DOHH2 (cell line): ENCODE results near the gene PEX14.

ENCODE experiments used
- H3F3A ChIP-seq: fragments of 200-600 bp; sonication (generic), shearing (Covaris generic); 2 replicates; pipeline ENCODE4 v1.6.0; 2016; ENCODE audit warnings: antibody characterized with exemption, mild to moderate bottlenecking; ENCODE audit not compliant: control insufficient read depth, insufficient read depth
- H3K27ac ChIP-seq: fragments of 200-600 bp; sonication (generic); 2 replicates; pipeline ENCODE4 v1.5.1; 2014; ENCODE audit warnings: low read depth, mild to moderate bottlenecking, low read length, moderate library complexity
- H3K27me3 ChIP-seq: fragments of 200-600 bp; sonication (generic); 2 replicates; pipeline ENCODE4 v1.6.1; 2014; ENCODE audit warnings: mild to moderate bottlenecking, low read length, mixed read lengths; ENCODE audit not compliant: control insufficient read depth
- H3K36me3 ChIP-seq: fragments of 200-600 bp; sonication (generic); 2 replicates; pipeline ENCODE4 v1.6.1; 2014; ENCODE audit warnings: mild to moderate bottlenecking, low read length, moderate library complexity, mixed read lengths; ENCODE audit not compliant: control insufficient read depth
- H3K4me1 ChIP-seq: fragments of 200-600 bp; sonication (generic); 2 replicates; pipeline ENCODE4 v1.6.1; 2014; ENCODE audit warnings: mild to moderate bottlenecking, low read length, mixed read lengths; ENCODE audit not compliant: control insufficient read depth
- H3K4me2 ChIP-seq: fragments of 200-600 bp; sonication (generic); 2 replicates; pipeline ENCODE4 v1.6.0; 2014; ENCODE audit warnings: mild to moderate bottlenecking, low read length, moderate library complexity
- H3K4me3 ChIP-seq: fragments of 200-600 bp; sonication (generic); 2 replicates; pipeline ENCODE4 v1.5.1; 2014; ENCODE audit warnings: mild to moderate bottlenecking, low read length, mixed read lengths
- H3K79me2 ChIP-seq: fragments of 200-600 bp; sonication (generic); 2 replicates; pipeline ENCODE4 v1.6.1; 2014; ENCODE audit warnings: mild to moderate bottlenecking, low read length, mixed read lengths; ENCODE audit not compliant: control insufficient read depth
- H3K9me2 ChIP-seq: fragments of 200-600 bp; sonication (generic); replicated peaks from 2 replicates; pipeline ENCODE4 v1.6.1; 2014; ENCODE audit warnings: mild to moderate bottlenecking, low read length, mixed read lengths; ENCODE audit not compliant: control insufficient read depth
- H3K9me3 ChIP-seq: fragments of 200-600 bp; sonication (generic); 2 replicates; pipeline ENCODE4 v1.6.1; 2014; ENCODE audit warnings: antibody characterized with exemption, low read length, mixed read lengths; ENCODE audit not compliant: control insufficient read depth, insufficient read depth
- H4K20me1 ChIP-seq: fragments of 200-600 bp; sonication (generic); 2 replicates; pipeline ENCODE4 v1.6.0; 2014; ENCODE audit warnings: low read depth, mild to moderate bottlenecking, antibody characterized with exemption, low read length, moderate library complexity; ENCODE audit not compliant: control insufficient read depth, insufficient read depth
- CTCF ChIP-seq: fragments of 200-600 bp; sonication (generic); IDR thresholded peaks from one replicate; pipeline ENCODE4 v1.5.1; 2014; ENCODE audit warnings: antibody characterized with exemption, mild to moderate bottlenecking, low read depth, low read length; ENCODE audit not compliant: poor library complexity, severe bottlenecking
- EZH2phosphoT487 ChIP-seq: fragments of 200-600 bp; sonication (generic); IDR thresholded peaks from 2 replicates; pipeline ENCODE4 v1.6.1; 2017; ENCODE audit warnings: borderline replicate concordance, mild to moderate bottlenecking, antibody characterized with exemption, low read length, moderate library complexity, mixed read lengths

Gene PEX14

GRCh38 chr1:10632691-10633090 lies 157.9 kb downstream of the PEX14 start:
- no peak for TF ChIP-seq CTCF
- TF ChIP-seq EZH2phosphoT487, result no peak
- H3K9me2 ChIP-seq, result no peaks in the 10 kb centered on the region
- no peaks in the 10 kb centered on the region for H3K79me2 ChIP-seq
- peaks cover 4% of the 10 kb centered on the region; the same call in 1 of the 2 replicates for H3F3A ChIP-seq
- no peaks in the 10 kb centered on the region for H3K4me1 ChIP-seq
- H3K9me3 ChIP-seq, result no peaks in the 10 kb centered on the region
- no peaks in the 10 kb centered on the region for H4K20me1 ChIP-seq
- no peaks in the 10 kb centered on the region for H3K36me3 ChIP-seq
- no peaks in the 10 kb centered on the region for H3K27me3 ChIP-seq
- no peak overlapping the region for H3K4me3 ChIP-seq
- H3K4me2 ChIP-seq, result no peak overlapping the region
- H3K27ac ChIP-seq, result no peak overlapping the region

GRCh38 chr1:10633416-10633815 lies 158.7 kb downstream of the PEX14 start:
- Histone ChIP-seq H3F3A (peaks cover 6% of the 10 kb centered on the region; the same call in 1 of the 2 replicates), H4K20me1 (no peaks in the 10 kb centered on the region), H3K4me3 (no peak overlapping the region), H3K9me2 (no peaks in the 10 kb centered on the region), H3K4me1 (no peaks in the 10 kb centered on the region), H3K36me3 (no peaks in the 10 kb centered on the region), H3K27ac (no peak overlapping the region), H3K79me2 (no peaks in the 10 kb centered on the region), H3K4me2 (no peak overlapping the region), H3K27me3 (no peaks in the 10 kb centered on the region), H3K9me3 (no peaks in the 10 kb centered on the region)
- TF ChIP-seq EZH2phosphoT487, result no peak

- H3K9me2 ChIP-seq, result no peaks in the 10 kb centered on the region
- no peaks in the 10 kb centered on the region for H3K9me3 ChIP-seq
- TF ChIP-seq EZH2phosphoT487, result no peak
- TF ChIP-seq CTCF, result no peak
- no peak overlapping the region for H3K4me3 ChIP-seq
- H3F3A ChIP-seq, result peaks cover 6% of the 10 kb centered on the region; the same call in 1 of the 2 replicates
- no peaks in the 10 kb centered on the region for H4K20me1 ChIP-seq
- H3K27me3 ChIP-seq, result no peaks in the 10 kb centered on the region
- H3K4me2 ChIP-seq, result no peak overlapping the region
- no peaks in the 10 kb centered on the region for H3K4me1 ChIP-seq
- H3K27ac ChIP-seq, result no peak overlapping the region
- no peaks in the 10 kb centered on the region for H3K79me2 ChIP-seq
- H3K36me3 ChIP-seq, result no peaks in the 10 kb centered on the region
Observed at GRCh38 chr1:10634075-10634427, 159.3 kb downstream of the PEX14 start.

- TF ChIP-seq CTCF (no peak), EZH2phosphoT487 (no peak)
- Histone ChIP-seq H3K4me2 (no peak overlapping the region), H3K4me1 (no peaks in the 10 kb centered on the region)
Observed at GRCh38 chr1:10634428-10635084, 159.8 kb downstream of the PEX14 start.

More at GRCh38 chr1:10634428-10635084, 159.8 kb downstream of the PEX14 start:
- Histone ChIP-seq H3K9me3 (no peaks in the 10 kb centered on the region), H3K4me3 (no peak overlapping the region), H4K20me1 (no peaks in the 10 kb centered on the region), H3F3A (peaks cover 6% of the 10 kb centered on the region; the same call in 1 of the 2 replicates), H3K36me3 (no peaks in the 10 kb centered on the region), H3K79me2 (no peaks in the 10 kb centered on the region), H3K27ac (no peak overlapping the region), H3K9me2 (no peaks in the 10 kb centered on the region), H3K27me3 (no peaks in the 10 kb centered on the region)
